ENCODE data around the gene SMG6. TPM values are rescaled to one million over a fixed set of nuclear protein-coding genes. Genes with fewer than 3 reads are reported as not detected.
"Not testable (repeated sequence)": the region's sequence is repeated elsewhere in the genome, so short reads cannot be mapped to it uniquely, and the experiment has no call there.

Gene SMG6
- total RNA-seq, 4 donors from 2014 or later: 17.9 to 24.0 (median 20.1) TPM

- peaks cover 4 to 11% (median 7%) of the 10 kb centered on the region in 3 donors for H3K4me1 ChIP-seq
- intact Hi-C loops (cut with DNase I): no loop called here
- H3K27me3 ChIP-seq: no peaks in the 10 kb centered on the region
- no peak for TF ChIP-seq CTCF (IDR thresholded peaks at IDR 0.05)
- no peak for TF ChIP-seq POLR2A (IDR thresholded peaks at IDR 0.05)
- no peak for DNase-seq
- H3K27ac ChIP-seq: no peak overlapping the region
- no peaks in the 10 kb centered on the region for H3K9me3 ChIP-seq
- WGBS, 2 donors: 52 to 60% methylated on average over 3 of the region's 3 CpGs
- H3K36me3 ChIP-seq: peaks cover 0 to 35% (median 3%) of the 10 kb centered on the region in 3 donors
- no peak overlapping the region for H3K4me3 ChIP-seq
Measured at GRCh38 chr17:2202996-2203575, 100.5 kb downstream of the SMG6 start.

GRCh38 chr17:2202302-2202995, 101.1 kb downstream of the SMG6 start:
- Histone ChIP-seq H3K27me3 (no peaks in the 10 kb centered on the region), H3K36me3 (peaks cover 0 to 35% (median 3%) of the 10 kb centered on the region in 3 donors), H3K27ac (no peak overlapping the region), H3K4me3 (no peak overlapping the region), H3K9me3 (no peaks in the 10 kb centered on the region), H3K4me1 (peaks cover 0 to 4% (median under 1%) of the 10 kb centered on the region in 3 donors)
- TF ChIP-seq CTCF (IDR thresholded peaks at IDR 0.05) (no peak), POLR2A (IDR thresholded peaks at IDR 0.05) (no peak)
- no peak for DNase-seq
- intact Hi-C loops (cut with DNase I): no loop called here
- WGBS, 2 donors: 82 to 90% methylated on average over 5 of the region's 5 CpGs

GRCh38 chr17:2199386-2199785, 104.2 kb downstream of the SMG6 start:
- DNase-seq; H3K27ac ChIP-seq; intact Hi-C loops (cut with DNase I); H3K4me3 ChIP-seq; H3K27me3 ChIP-seq; H3K9me3 ChIP-seq: not testable (repeated sequence)
- peaks cover 0 to 19% (median 0%) of the 10 kb centered on the region in 3 donors for H3K4me1 ChIP-seq
- H3K36me3 ChIP-seq: peaks cover 0 to 35% (median 3%) of the 10 kb centered on the region in 3 donors
- WGBS, 2 donors: 94 to 95% methylated on average over 8 of the region's 8 CpGs

- Histone ChIP-seq H3K4me1 (peaks cover 0 to 19% (median 0%) of the 10 kb centered on the region in 3 donors), H3K27ac (no peak overlapping the region), H3K4me3 (no peak overlapping the region), H3K36me3 (peaks cover 0 to 35% (median 3%) of the 10 kb centered on the region in 3 donors), H3K27me3 (no peaks in the 10 kb centered on the region), H3K9me3 (no peaks in the 10 kb centered on the region)
- DNase-seq: no peak
- TF ChIP-seq CTCF (IDR thresholded peaks at IDR 0.05): no peak
- TF ChIP-seq POLR2A (IDR thresholded peaks at IDR 0.05): no peak
- 79 to 90% methylated on average over 6 of the region's 6 CpGs for WGBS, 2 donors
- intact Hi-C loops (cut with DNase I): no loop called here
Measured at GRCh38 chr17:2198927-2199326, 104.7 kb downstream of the SMG6 start.

- TF ChIP-seq CTCF (IDR thresholded peaks at IDR 0.05) (no peak), POLR2A (IDR thresholded peaks at IDR 0.05) (no peak)
- H3K4me1 ChIP-seq: peaks cover 4 to 30% (median 9%) of the 10 kb centered on the region in 3 donors
- no peaks in the 10 kb centered on the region for H3K27me3 ChIP-seq
- H3K9me3 ChIP-seq: no peaks in the 10 kb centered on the region
- intact Hi-C loops (cut with DNase I): no loop called here
- no peak overlapping the region for H3K4me3 ChIP-seq
- H3K36me3 ChIP-seq: peaks cover 0 to 34% (median 3%) of the 10 kb centered on the region in 3 donors
- no peak overlapping the region for H3K27ac ChIP-seq
- no peak for DNase-seq
- 85 to 90% methylated on average over 6 of the region's 6 CpGs for WGBS, 2 donors
Measured at GRCh38 chr17:2197271-2197670, 106.3 kb downstream of the SMG6 start.

Measured in esophagus squamous epithelium (tissue), 5 donors.